Stimulated activated CD8-positive, alpha-beta memory T cell treated with anti-CD3 and anti-CD28 coated beads, Interleukin-4, amount 100 ng/mL, for 24 hours (primary cell): ENCODE measurements around the gene MRPL24.
A peak's percentile ranks its signal among the peaks of the same experiment; 100 is the strongest.
"Not testable (repeated sequence)": the region's sequence is repeated elsewhere in the genome, so short reads cannot be mapped to it uniquely, and the experiment has no call there.

Experiments
- DNase-seq: peaks from one replicate; pipeline ENCODE4 v3.0.0-alpha.2; 2020; ENCODE audit warnings: low read depth

The MRPL24 gene

DNA sequence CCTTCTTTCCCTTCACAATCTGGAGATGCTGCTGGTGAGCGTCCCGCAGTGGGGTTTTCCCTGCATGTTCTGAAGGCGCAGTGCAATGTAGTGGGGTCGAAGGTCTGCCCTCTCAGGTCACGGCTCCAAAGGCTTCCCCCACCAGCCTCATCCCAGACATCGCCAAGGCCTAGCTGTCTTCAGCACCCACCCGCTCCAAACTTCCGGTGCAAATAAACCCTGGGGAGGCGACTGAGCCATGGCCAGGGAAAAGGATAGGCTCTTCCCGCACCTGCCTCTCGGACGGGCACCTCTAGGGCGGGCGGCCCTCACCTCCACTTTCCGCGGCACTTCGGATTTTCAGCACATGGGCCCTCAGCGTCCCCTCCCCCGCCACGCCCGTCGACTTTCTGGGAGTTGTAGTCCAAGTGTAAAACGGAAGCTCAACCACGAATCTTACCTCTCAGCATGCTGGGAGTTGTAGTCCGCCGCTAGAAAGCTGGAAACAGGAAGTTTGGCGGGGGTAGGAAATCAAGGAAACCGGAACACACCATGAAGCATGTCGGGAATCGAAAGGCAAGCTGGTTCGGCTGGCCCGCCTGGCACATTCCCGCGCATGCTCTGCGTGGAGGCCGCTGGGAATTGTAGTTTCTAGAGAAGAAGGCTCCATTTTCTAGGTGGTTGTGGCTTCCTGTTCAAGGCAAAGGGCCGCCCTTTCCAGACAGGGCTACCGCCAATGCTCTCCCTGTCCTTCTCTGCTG, at the start of gene MRPL24:
MRPL24 (minus strand) TSS at position 348 of the 740 bp plus-strand sequence. CDS start 2,384 bp downstream, outside the sequence.
- DNase-seq = peak; percentile 89

DNA sequence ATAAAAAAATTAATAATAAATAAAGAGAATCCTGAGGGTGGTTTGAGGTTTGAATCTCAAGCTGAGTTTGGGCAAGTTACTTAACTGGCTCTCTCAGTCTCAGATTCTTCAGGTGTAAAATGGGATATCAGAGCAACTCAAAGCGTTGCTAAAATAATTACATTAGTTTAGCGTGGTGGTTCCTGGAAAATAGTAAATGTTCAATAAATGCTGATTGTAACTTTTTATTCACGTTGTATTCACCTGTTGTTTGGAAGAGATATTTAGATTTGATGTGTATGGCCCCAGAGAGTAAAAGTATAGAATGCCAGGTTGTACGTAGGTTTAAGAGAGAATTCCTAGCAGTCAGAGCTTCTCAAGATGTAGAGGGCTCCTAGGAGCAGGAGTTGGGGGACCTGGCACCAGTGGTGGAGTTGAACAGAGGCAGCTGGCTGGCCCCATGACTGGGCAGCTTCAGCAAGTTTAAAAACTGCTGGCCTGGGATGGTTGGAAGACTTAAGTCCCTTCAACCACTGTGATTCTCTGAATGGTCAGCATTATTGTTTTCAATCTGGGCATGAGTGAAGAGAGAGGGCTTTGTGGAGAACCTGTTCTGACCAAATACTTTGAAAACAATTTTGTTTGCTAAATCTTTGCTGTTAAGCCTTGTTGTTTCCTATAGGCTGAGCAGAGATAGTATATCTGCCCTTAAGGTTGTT, 48.9 kb upstream of the MRPL24 start:
- DNase-seq = no peak

- no peak for DNase-seq
These were observed 47.2 kb upstream of the MRPL24 start for GRCh38 chr1:156788136-156788535.

GRCh38 chr1:156786640-156787039, 45.8 kb upstream of the MRPL24 start:
- DNase-seq = no peak

- DNase-seq = no peak
These were observed 44.6 kb upstream of the MRPL24 start for GRCh38 chr1:156785458-156785857.

DNA sequence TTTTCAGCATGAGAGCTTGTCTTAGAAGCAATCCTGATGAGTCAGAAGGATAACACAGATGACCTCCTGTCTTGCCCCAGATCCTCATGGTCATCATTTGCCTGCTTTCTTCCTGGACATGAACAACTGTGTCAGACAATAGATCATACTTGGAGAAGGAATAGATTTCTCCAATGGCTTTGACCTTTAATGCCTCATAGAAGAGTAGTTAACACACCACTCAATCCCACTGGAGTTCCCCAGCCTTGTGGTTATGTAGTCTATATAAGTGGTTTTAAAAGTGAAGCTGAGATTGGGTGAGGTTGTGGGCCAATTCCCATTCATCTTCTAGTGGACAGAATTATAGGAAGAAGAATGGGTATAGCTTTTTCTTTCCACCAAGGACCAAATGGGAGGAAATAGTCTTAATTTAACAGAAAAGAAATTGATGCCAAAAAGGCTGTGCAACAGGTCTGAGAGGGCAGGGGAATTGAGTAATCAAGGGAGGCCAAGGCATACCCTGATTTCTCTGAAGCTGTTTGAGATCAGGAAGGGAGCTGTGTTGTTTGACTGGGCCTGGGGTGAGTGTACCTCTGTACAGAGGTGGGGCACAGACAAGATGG, 40.8 kb upstream of the MRPL24 start:
- no peak for DNase-seq

DNA sequence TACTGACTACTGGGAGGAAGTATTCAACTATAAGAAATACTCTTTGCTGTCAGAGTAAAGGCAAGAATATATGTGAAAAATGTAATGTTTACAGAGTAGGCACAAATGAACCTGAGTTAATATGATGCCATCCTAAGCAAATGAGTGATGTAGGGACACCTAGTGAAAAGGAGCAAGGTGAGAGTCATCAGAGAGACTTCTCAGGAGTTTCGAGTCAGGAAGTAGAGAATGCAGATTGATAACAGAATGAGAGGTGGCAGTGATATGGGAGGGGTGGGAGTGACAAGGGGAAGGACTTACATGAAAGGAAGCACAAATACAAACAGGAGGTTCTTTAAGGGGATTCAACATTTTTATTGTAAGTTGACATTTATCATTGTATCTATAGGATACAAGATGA, 36.7 kb upstream of the MRPL24 start:
- DNase-seq = no peak

GRCh38 chr1:156776942-156777341, 36.1 kb upstream of the MRPL24 start:
- DNase-seq = no peak

- DNase-seq = no peak
These were observed 34.9 kb upstream of the MRPL24 start for GRCh38 chr1:156775799-156776198.

DNA sequence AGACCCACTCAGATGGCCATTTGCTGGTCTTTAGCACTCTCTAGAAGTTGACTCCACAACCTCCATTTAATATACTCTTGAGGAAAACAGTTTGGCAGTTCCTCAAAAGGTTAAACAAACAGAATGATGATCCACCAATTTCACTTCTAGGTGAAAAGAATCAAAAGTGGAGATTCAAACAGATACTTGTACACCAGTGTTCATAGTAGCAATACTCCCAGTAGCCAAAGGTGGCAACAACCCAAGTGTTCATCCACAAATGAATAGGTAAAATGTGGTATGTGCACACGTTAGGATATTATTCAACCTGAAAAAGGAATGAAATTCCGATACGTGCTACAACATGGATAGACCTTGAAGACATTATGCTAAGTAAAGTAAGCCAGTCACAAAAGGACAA, 32.7 kb upstream of the MRPL24 start:
- no peak for DNase-seq

DNA sequence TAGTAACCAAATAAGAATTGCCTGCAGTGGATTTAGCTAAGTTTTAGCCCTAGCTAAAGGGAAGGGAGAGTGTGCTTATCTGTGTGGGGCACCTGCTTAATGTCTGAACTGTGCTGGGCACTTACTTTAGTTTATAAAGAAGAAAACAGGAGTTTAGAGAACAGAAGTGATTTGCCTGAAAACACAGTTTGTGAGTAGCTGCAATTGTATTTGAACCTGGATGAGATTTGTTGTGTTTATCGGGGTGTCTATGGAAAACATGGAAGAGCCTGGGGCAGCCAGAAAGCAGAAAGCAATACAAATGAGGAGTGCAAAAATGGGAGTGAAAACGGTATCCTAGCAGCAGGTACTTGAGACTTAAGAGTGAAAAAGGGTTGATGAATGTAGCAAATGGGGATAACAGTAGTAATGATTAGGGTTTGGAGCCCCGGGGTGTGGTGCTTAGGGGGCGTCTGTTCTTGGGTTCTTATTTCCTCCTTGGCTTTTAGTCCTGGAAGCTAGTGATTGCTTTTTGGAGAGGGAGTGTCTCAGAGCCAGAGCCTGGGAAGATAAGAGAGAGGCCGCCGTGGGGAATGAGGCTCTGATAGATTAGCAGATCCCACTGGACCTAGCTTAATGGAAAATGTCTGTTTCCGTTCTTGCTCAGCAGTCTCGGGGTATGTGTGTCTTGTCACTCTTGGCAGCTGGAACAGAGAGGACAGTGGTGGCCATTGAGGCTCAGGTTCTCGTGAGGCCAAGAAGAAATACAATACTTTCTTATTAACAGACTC, 32.0 kb upstream of the MRPL24 start:
- no peak for DNase-seq

GRCh38 chr1:156772222-156772621, 31.3 kb upstream of the MRPL24 start:
- no peak for DNase-seq

GRCh38 chr1:156768610-156769295, 27.9 kb upstream of the MRPL24 start:
- no peak for DNase-seq

- no peak for DNase-seq
These were observed 27.2 kb upstream of the MRPL24 start for GRCh38 chr1:156767879-156768604.

DNA sequence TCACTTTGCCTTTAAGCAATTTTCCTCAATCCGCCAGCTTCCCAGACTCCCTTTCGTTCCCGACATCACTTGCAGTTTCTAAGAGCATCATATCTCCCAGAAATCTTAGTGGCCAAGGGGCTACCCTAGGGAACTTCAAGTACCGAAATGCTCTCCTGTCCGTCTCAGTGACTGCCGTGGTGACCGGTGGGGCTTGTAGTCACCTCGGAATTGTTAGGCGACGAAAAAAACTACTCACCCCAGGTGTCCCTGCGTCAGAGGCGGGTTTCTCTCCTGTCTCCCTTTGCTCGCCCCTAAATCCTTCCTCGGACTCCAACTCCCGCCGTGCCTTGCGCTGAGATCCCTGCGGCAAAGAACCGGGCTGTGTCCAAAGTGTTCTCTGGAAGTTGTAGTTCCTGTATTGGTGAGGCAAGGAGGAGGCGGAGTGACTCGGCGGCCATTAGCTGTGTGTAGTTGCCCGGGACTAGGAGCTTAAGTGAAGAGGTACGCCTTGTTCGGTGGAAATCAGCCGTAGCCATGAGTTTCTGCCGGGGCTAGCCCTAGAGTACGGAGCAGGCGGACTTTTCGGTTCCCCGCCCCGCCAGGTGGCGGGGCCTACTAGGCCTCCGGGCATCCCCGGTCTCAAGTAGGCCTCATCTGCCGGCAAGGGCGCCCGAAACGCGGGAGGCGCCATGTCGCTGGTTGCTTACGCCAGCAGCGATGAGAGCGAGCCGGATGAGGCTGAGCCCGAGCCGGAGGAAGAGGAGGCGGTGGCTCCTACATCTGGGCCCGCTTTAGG, 26.4 kb upstream of the MRPL24 start, which contains the start of gene PRCC:
PRCC (plus strand) TSS at position 435 of the 778 bp plus-strand sequence; CDS start at position 672, 237 bp downstream.
- peak; percentile 93 for DNase-seq

DNA sequence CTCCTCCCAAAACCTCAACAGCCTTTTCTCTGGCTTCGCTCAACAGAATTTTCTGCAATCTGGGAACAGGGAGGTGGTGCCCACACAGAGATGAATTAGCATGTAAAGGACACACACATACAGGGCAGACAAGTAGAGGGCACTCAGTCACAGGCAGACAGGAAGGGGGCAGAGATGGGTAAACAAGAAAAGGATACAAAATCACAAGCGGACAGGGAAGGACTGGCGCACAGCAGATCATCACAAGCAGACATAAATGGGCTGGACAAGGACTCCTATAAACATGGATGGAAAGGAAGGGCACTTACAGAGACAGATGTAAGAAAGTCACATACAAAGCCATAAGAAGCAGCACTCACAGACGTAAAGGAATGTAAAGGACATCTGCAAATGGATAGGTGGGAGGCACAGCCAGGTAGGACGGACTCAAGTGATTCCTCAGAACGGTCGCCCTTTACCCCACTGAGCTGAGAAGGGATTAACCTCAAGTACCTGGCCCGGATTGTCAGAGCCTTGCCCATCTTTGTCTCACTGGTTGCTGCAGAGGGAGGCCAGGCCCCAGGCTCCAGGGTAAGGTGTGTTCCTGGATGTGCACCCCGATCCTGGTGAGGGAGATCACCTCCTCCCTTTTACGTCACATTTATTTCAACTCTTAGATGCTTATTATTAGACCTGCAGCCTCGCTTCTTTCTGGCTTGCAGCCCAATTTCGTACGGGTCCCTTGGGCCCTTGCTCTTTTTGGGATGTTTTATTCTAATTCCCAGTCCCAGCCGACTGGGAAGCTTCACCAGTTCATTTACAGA, 25.6 kb upstream of the MRPL24 start:
- DNase-seq = no peak

- DNase-seq = no peak
These were observed 24.8 kb upstream of the MRPL24 start for GRCh38 chr1:156765666-156766065.

DNA sequence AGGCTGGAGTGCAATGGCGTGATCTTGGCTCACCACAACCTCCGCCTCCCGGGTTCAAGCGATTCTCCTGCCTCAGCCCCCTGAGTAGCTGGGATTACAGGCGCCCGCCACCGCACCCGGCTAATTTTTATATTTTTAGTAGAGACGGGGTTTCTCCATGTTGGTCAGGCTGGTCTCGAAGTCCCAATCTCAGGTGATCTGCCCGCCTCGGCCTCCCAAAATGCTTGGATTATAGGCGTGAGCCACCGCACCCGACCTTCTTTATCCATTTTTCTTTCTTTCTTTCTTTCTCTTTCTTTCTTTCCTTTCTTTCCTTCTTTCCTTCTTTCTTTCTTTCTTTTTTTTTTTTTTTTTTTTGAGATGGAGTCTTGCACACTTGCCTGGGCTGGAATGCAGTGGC, 24.2 kb upstream of the MRPL24 start:
- DNase-seq = not testable (repeated sequence)

DNA sequence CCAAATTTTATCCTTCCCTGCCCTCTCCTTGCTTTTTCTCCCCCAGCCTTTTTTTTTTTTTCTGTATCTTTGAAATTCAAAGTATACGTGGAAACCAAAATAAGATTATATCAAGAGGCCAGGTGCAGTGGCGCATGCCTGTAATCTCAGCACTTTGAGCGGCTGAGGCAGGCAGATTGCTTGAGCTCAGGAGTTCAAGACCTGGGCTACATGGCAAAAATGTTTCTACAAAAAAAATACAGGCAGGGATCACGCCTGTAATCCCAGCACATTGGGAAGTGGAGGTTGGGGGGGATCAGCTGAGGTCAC, 19.9 kb upstream of the MRPL24 start:
- no peak for DNase-seq
